Ovary (tissue), 9 donors: ENCODE results near the gene HNRNPA1. TPM values are rescaled to one million over a fixed set of nuclear protein-coding genes. Genes with fewer than 3 reads are reported as not detected.
"Not testable (repeated sequence)": the region's sequence is repeated elsewhere in the genome, so short reads cannot be mapped to it uniquely, and the experiment has no call there.

Experiments
- DNase-seq, 5 donors: peaks; one replicate each; pipeline ENCODE4 v3.0.0-alpha.2; 2019 to 2020
- H3K27ac ChIP-seq, 2 donors: fragments of 200-600 bp; one replicate each; pipeline versions ENCODE4 v1.5.1 to v1.8.0; 2019 to 2022
- H3K27me3 ChIP-seq: fragments of 200-600 bp; one replicate; pipeline ENCODE4 v1.8.0; 2022
- H3K36me3 ChIP-seq: fragments of 200-600 bp; sonication (generic); one replicate; pipeline ENCODE4 v1.5.1; 2019
- H3K4me1 ChIP-seq: one replicate; pipeline ENCODE4 v1.8.1; 2013; ENCODE audit warnings: mild to moderate bottlenecking, moderate library complexity; ENCODE audit not compliant: insufficient read depth
- H3K4me3 ChIP-seq: fragments of 200-600 bp; sonication (generic); one replicate; pipeline ENCODE4 v1.5.1; 2017
- H3K9me3 ChIP-seq, 2 donors: fragments of 200-600 bp in 1 of 2; sonication (generic) in 1 of 2; one replicate each; pipeline versions ENCODE4 v1.5.1 to v1.8.1; 2013 to 2019; ENCODE audit warnings: mild to moderate bottlenecking in 1 of 2, moderate library complexity in 1 of 2
- CTCF ChIP-seq, 3 donors: fragments of 450-650 bp in 2 of 3; fragments of 200-600 bp in 1 of 3; IDR thresholded peaks; one replicate each; pipeline versions ENCODE4 v1.5.1 to v1.8.0; 2016 to 2022; ENCODE audit warnings: antibody characterized with exemption in 3 of 3, mild to moderate bottlenecking in 1 of 3
- EP300 ChIP-seq: sonication (generic); formaldehyde crosslinking; IDR thresholded peaks from one replicate; pipeline ENCODE4 v1.6.1; 2017; ENCODE audit warnings: antibody characterized with exemption
- POLR2A ChIP-seq: fragments of 450-650 bp; IDR thresholded peaks from one replicate; pipeline ENCODE4 v1.6.1; 2017; ENCODE audit warnings: antibody characterized with exemption, mild to moderate bottlenecking, moderate library complexity
- WGBS, 3 donors: extraction: QIAGEN DNeasy Blood & Tissue Kit in 1 of 3; methylation state at CpG; one replicate each; pipeline versions ENCODE4 v1.1.5 to v1.1.7; 2013 to 2017; 5-methylcytosine and 5-hydroxymethylcytosine counted together
- intact Hi-C, 4 donors: fragments of 100-400 bp; cut with DNase I; formaldehyde crosslinking; loops; one replicate each; pipeline versions ENCODE4 v1.11.0 to v1.15.1; 2022 to 2023
- polyA plus RNA-seq, 2 donors: library from polyadenylated mRNA; stranded (reverse); fragments of 200-250 nt in 1 of 2; fragments of 350-450 nt in 1 of 2; fragmentation: Illumina TruSeq in 1 of 2; extraction: RNeasy Lipid Tissue Mini Kit (QIAGEN cat#74804) in 1 of 2; gene quantifications; one replicate each; pipeline ENCODE4 v1.2.3, GENCODE V29; 2013 to 2014
- total RNA-seq, 7 donors: library from RNA; depleted of rRNA in 2 of 7; stranded (reverse); fragments of >200 nt in 2 of 7; fragmentation: NEBNext Ultra II Directional in 3 of 7; extraction: Animal tissue kit (Norgen Biotek cat#: 25700) in 3 of 7; gene quantifications; one replicate each; pipeline versions ENCODE4 v1.1.0 to v1.2.4, GENCODE V29; 2016 to 2023
- donor health status: DM: no; HTN: no; CAD: no; lungs with moderate emphysema.
- donor health status: DM: no; HTN: no; CAD: no.
- donor health status: Bipolar disorder and iron deficiency.
- donor health status: DM: yes; HTN: yes; CAD: no.
- donor health status: DM: no; HTN: no; CAD: no.
- donor health status: DM: yes; HTN: yes; CAD: no.

HNRNPA1 gene
- total and polyA plus RNA-seq, 9 donors: 586 to 2,586 (median 2,385) TPM

- 84 to 90% (median 86%) methylated on average over 5 of the region's 5 CpGs for WGBS, 3 donors
- no peaks in the 10 kb centered on the region for H3K36me3 ChIP-seq
- no peak overlapping the region for H3K4me3 ChIP-seq
- H3K4me1 ChIP-seq: peaks cover 2% of the 10 kb centered on the region
- H3K27ac ChIP-seq: no peak overlapping the region
- no peaks in the 10 kb centered on the region for H3K9me3 ChIP-seq
- no peaks in the 10 kb centered on the region for H3K27me3 ChIP-seq
- no peak for DNase-seq
- no peak for TF ChIP-seq POLR2A
- TF ChIP-seq CTCF (IDR thresholded peaks at IDR 0.05): no peak
- intact Hi-C loops: loop anchor here in 1 of 4 donors (10.0 kb wide), 1 partner anchor 67 kb away; no protein-coding TSS in a partner anchor
These were observed 40.8 kb downstream of the HNRNPA1 start for GRCh38 chr12:54321363-54321762.

GRCh38 chr12:54324617-54325441, 44.3 kb downstream of the HNRNPA1 start, which contains the start of gene COPZ1:
Gene COPZ1 (plus strand): TSS chr12:54325131. CDS start chr12:54325164, 33 bp downstream.
- no peaks in the 10 kb centered on the region for H3K36me3 ChIP-seq
- intact Hi-C loops: loop anchor here in 1 of 4 donors (1.0 to 10.0 kb wide), 2 partner anchors 46 to 70 kb away; no protein-coding TSS in a partner anchor
- DNase-seq: peak; percentile 91 to 97 (median 92)
- peak within 1 kb of the TSS; percentile 61 for H3K4me3 ChIP-seq
- peaks cover 4% of the 10 kb centered on the region for H3K4me1 ChIP-seq
- peak within 1 kb of the TSS; percentile 55 to 82 for H3K27ac ChIP-seq
- H3K9me3 ChIP-seq: no peaks in the 10 kb centered on the region
- TF ChIP-seq POLR2A (peak; percentile 82), EP300 (no peak), CTCF (IDR thresholded peaks at IDR 0.05) (peak; percentile 61 to 74 (median 68))
- no peaks in the 10 kb centered on the region for H3K27me3 ChIP-seq
- 2% methylated on average over 34 of the region's 34 CpGs for WGBS, 3 donors

GRCh38 chr12:54325442-54326109, 45.0 kb downstream of the HNRNPA1 start:
- not testable (repeated sequence) for H3K27me3 ChIP-seq, H3K4me1 ChIP-seq, H3K36me3 ChIP-seq, DNase-seq, H3K9me3 ChIP-seq
- intact Hi-C loops: loop anchor here in 1 of 4 donors (1.0 to 10.0 kb wide), 2 partner anchors 46 to 71 kb away; no protein-coding TSS in a partner anchor
- WGBS, 3 donors: 25 to 41% (median 38%) methylated on average over 22 of the region's 22 CpGs
- peak overlapping the region; percentile 55 to 82 for H3K27ac ChIP-seq
- peak overlapping the region; percentile 61 for H3K4me3 ChIP-seq

- H3K36me3 ChIP-seq: no peaks in the 10 kb centered on the region
- H3K4me1 ChIP-seq: peaks cover 5% of the 10 kb centered on the region
- no peak overlapping the region for H3K27ac ChIP-seq
- intact Hi-C loops: loop anchor here in 1 of 4 donors (10.0 kb wide), 1 partner anchor 74 kb away; no protein-coding TSS in a partner anchor
- H3K9me3 ChIP-seq: no peaks in the 10 kb centered on the region
- H3K27me3 ChIP-seq: no peaks in the 10 kb centered on the region
- DNase-seq: no peak
- TF ChIP-seq EP300 (no peak), CTCF (IDR thresholded peaks at IDR 0.05) (no peak), POLR2A (no peak)
- 69 to 78% (median 78%) methylated on average over 6 of the region's 6 CpGs for WGBS, 3 donors
- no peak overlapping the region for H3K4me3 ChIP-seq
These were observed 48.2 kb downstream of the HNRNPA1 start for GRCh38 chr12:54328595-54329337.
